A549 (cell line): Measurements from ENCODE around the gene CEMIP2. TPM values are rescaled to one million over a fixed set of nuclear protein-coding genes. Genes with fewer than 3 reads are reported as not detected.

Experiments
- ATAC-seq, 2 experiments: fragments of 200-7000 bp in 1 of 2; fragments of >200 bp in 1 of 2; cut with Nextera tagmentation in 1 of 2; cut with Tn5 transposase in 1 of 2; 3 replicates each; pipeline versions ENCODE4 v1.8.0 to v1.9.1; 2018 to 2020; ENCODE audit warnings: mild to moderate bottlenecking in 1 of 2, moderate library complexity in 1 of 2
- CTCF ChIA-PET: fragments of 300-600 bp; sonication (Branson Sonifier 250); formaldehyde crosslinking; extraction: SDS; loops from one replicate; lab custom pipeline; 2021; ENCODE audit warnings: antibody characterized with exemption, inconsistent platforms; lab: Yijun Ruan, JAX
- POLR2A ChIA-PET: fragments of 350-600 bp; formaldehyde crosslinking; extraction: SDS; loops from one replicate; lab custom pipeline; 2021; ENCODE audit warnings: antibody characterized with exemption, inconsistent platforms; lab: Yijun Ruan, JAX
- DNase-seq, 2 experiments: peaks; one replicate each; pipeline versions ENCODE4 v3.0.0 to v3.0.0-alpha.2; 2011 to 2016; ENCODE audit warnings: low read depth in 1 of 2, low spot score in 1 of 2
- FAIRE-seq: peaks from 2 replicates; lab custom pipeline; 2011; peaks lifted over from hg19 to GRCh38; lab: Jason Lieb, UNC
- H3K27ac ChIP-seq, 2 experiments: fragments of >200 bp; sonication (Bioruptor Twin); formaldehyde crosslinking; 3 replicates each; pipeline ENCODE4 v1.5.1; 2016 to 2017
- H3K4me1 ChIP-seq: fragments of >200 bp; sonication (Bioruptor Twin); formaldehyde crosslinking; 3 replicates; pipeline ENCODE4 v1.6.1; 2016
- H3K4me2 ChIP-seq: fragments of >200 bp; sonication (Bioruptor Twin); formaldehyde crosslinking; 3 replicates; pipeline ENCODE4 v1.6.1; 2016
- H3K4me3 ChIP-seq: fragments of >200 bp; sonication (Bioruptor Twin); formaldehyde crosslinking; 3 replicates; pipeline ENCODE4 v1.5.1; 2016
- H3K9me3 ChIP-seq: fragments of >200 bp; sonication (Bioruptor Twin); formaldehyde crosslinking; 3 replicates; pipeline ENCODE4 v1.6.1; 2016
- ATOH8 ChIP-seq: fragments of 250-450 bp; sonication (Bioruptor Pico); IDR thresholded peaks from 2 replicates; pipeline ENCODE4 v1.5.0; 2020; ENCODE audit warnings: low read depth, mild to moderate bottlenecking, moderate library complexity
- CHD4 ChIP-seq: fragments of 200-600 bp; sonication (generic); IDR thresholded peaks from 2 replicates; pipeline ENCODE4 v1.6.1; 2016; ENCODE audit warnings: antibody characterized with exemption, mild to moderate bottlenecking, borderline replicate concordance
- CTCF ChIP-seq: fragments of >200 bp; sonication (Bioruptor Twin); formaldehyde crosslinking; IDR thresholded peaks from 3 replicates; pipeline ENCODE4 v1.5.1; 2016
- EHF ChIP-seq: fragments of 250-450 bp; sonication (Bioruptor Pico); IDR thresholded peaks from 2 replicates; pipeline ENCODE4 v1.5.0; 2020; ENCODE audit warnings: mild to moderate bottlenecking
- ELK1 ChIP-seq: fragments of 150-350 bp; IDR thresholded peaks from 2 replicates; pipeline ENCODE4 v1.6.1; 2014; ENCODE audit warnings: low read depth, mild to moderate bottlenecking, low read length
- FOSB ChIP-seq: fragments of 250-450 bp; sonication (Bioruptor Pico); IDR thresholded peaks from 2 replicates; pipeline ENCODE4 v1.5.0; 2020; ENCODE audit warnings: mild to moderate bottlenecking, moderate library complexity
- FOXS1 ChIP-seq: fragments of 250-450 bp; sonication (Bioruptor Pico); IDR thresholded peaks from 2 replicates; pipeline ENCODE4 v1.5.0; 2020; ENCODE audit warnings: mild to moderate bottlenecking, moderate library complexity
- GATA3 ChIP-seq: IDR thresholded peaks from 2 replicates; pipeline ENCODE4 v1.6.1; 2012; ENCODE audit warnings: borderline replicate concordance
- HDAC2 ChIP-seq: fragments of 200-600 bp; sonication (generic); IDR thresholded peaks from 2 replicates; pipeline ENCODE4 v1.6.1; 2016
- HOXA7 ChIP-seq: fragments of 250-450 bp; sonication (Bioruptor Pico); IDR thresholded peaks from 2 replicates; pipeline ENCODE4 v1.5.0; 2020; ENCODE audit warnings: mild to moderate bottlenecking, moderate library complexity
- HOXB5 ChIP-seq: fragments of 250-450 bp; sonication (Bioruptor Pico); IDR thresholded peaks from 2 replicates; pipeline ENCODE4 v1.5.0; 2020; ENCODE audit warnings: mild to moderate bottlenecking, moderate library complexity
- JUNB ChIP-seq: fragments of >200 bp; sonication (Bioruptor Twin); formaldehyde crosslinking; IDR thresholded peaks from 2 replicates; pipeline ENCODE4 v1.6.1; 2016
- KDM5A ChIP-seq: fragments of 200-600 bp; sonication (generic); IDR thresholded peaks from 2 replicates; pipeline ENCODE4 v1.6.1; 2016; ENCODE audit warnings: antibody characterized with exemption, mild to moderate bottlenecking
- MAZ ChIP-seq: fragments of 150-350 bp; IDR thresholded peaks from 2 replicates; pipeline ENCODE4 v1.6.1; 2014; ENCODE audit warnings: antibody characterized with exemption, low read depth, low read length, borderline replicate concordance
- NFE2L2 ChIP-seq: fragments of 150-350 bp; conservative IDR thresholded peaks from 2 replicates; pipeline ENCODE4 v1.6.1; 2014; ENCODE audit warnings: low read length
- NPAS2 ChIP-seq: fragments of 250-450 bp; sonication (Bioruptor Pico); IDR thresholded peaks from 2 replicates; pipeline ENCODE4 v1.8.0; 2022; ENCODE audit warnings: mild to moderate bottlenecking, moderate library complexity, borderline replicate concordance
- PBX3 ChIP-seq: IDR thresholded peaks from 2 replicates; pipeline ENCODE4 v1.6.1; 2012
- PHF8 ChIP-seq: fragments of 200-600 bp; sonication (generic); IDR thresholded peaks from 2 replicates; pipeline ENCODE4 v1.6.1; 2016; ENCODE audit warnings: low read depth, mild to moderate bottlenecking, antibody characterized with exemption, moderate library complexity, borderline replicate concordance
- RAD21 ChIP-seq, 2 experiments: fragments of >200 bp in 1 of 2; sonication (Bioruptor Twin) in 1 of 2; formaldehyde crosslinking in 1 of 2; IDR thresholded peaks in 1 of 2; conservative IDR thresholded peaks in 1 of 2; 2 replicates in 1 of 2; 3 replicates in 1 of 2; pipeline ENCODE4 v1.6.1; 2012 to 2018; ENCODE audit warnings: inconsistent platforms in 1 of 2
- RCOR1 ChIP-seq: fragments of 150-350 bp; IDR thresholded peaks from 2 replicates; pipeline ENCODE4 v1.6.1; 2014; ENCODE audit warnings: antibody characterized with exemption, low read length, low read depth
- SMC3 ChIP-seq: fragments of >200 bp; sonication (Bioruptor Twin); formaldehyde crosslinking; IDR thresholded peaks from 3 replicates; pipeline ENCODE4 v1.6.1; 2018; ENCODE audit warnings: inconsistent platforms
- TFCP2L1 ChIP-seq: fragments of 250-450 bp; sonication (Bioruptor Pico); IDR thresholded peaks from 2 replicates; pipeline ENCODE4 v1.5.0; 2021; ENCODE audit warnings: mild to moderate bottlenecking
- ZNF302 ChIP-seq: fragments of 250-450 bp; sonication (Bioruptor Pico); IDR thresholded peaks from 2 replicates; pipeline ENCODE4 v1.9.0; 2021; ENCODE audit warnings: inconsistent platforms, mild to moderate bottlenecking, moderate library complexity
- WGBS: methylation state at CpG from one replicate; pipeline ENCODE4 v1.1.6; 2017; ENCODE audit errors: missing lambda C conversion rate; 5-methylcytosine and 5-hydroxymethylcytosine counted together
- polyA minus RNA-seq: library from RNA; depleted of rRNA, polyadenylated mRNA; stranded (reverse); fragments of >200 nt; gene quantifications from 2 replicates; pipeline ENCODE4 v1.2.3, GENCODE V29; 2011; rRNA and poly(A)+ RNA removed
- polyA plus RNA-seq, 4 experiments: library from polyadenylated mRNA; depleted of rRNA in 3 of 4; stranded (reverse); fragments of >200 nt; fragmentation: RNase III in 1 of 4; extraction: RNeasy Plus Mini Kit Qiagen cat#74134 plus additional on column Dnase treatment in 1 of 4; gene quantifications; 2 replicates in 3 of 4; 3 replicates in 1 of 4; pipeline ENCODE4 v1.2.3, GENCODE V29; 2011 to 2017
- TF ChIP-seq, protein P1 (sequence below): fragments of >200 bp; sonication (Bioruptor Twin); formaldehyde crosslinking; IDR thresholded peaks from 2 replicates; pipeline ENCODE4 v1.6.1; 2016
- TF ChIP-seq, protein P2 (sequence below): fragments of >200 bp; sonication (Bioruptor Twin); formaldehyde crosslinking; IDR thresholded peaks from 3 replicates; pipeline ENCODE4 v1.6.1; 2016
- TF ChIP-seq, protein P3 (sequence below): IDR thresholded peaks from 2 replicates; pipeline ENCODE4 v1.6.1; 2012

Gene CEMIP2, protein sequence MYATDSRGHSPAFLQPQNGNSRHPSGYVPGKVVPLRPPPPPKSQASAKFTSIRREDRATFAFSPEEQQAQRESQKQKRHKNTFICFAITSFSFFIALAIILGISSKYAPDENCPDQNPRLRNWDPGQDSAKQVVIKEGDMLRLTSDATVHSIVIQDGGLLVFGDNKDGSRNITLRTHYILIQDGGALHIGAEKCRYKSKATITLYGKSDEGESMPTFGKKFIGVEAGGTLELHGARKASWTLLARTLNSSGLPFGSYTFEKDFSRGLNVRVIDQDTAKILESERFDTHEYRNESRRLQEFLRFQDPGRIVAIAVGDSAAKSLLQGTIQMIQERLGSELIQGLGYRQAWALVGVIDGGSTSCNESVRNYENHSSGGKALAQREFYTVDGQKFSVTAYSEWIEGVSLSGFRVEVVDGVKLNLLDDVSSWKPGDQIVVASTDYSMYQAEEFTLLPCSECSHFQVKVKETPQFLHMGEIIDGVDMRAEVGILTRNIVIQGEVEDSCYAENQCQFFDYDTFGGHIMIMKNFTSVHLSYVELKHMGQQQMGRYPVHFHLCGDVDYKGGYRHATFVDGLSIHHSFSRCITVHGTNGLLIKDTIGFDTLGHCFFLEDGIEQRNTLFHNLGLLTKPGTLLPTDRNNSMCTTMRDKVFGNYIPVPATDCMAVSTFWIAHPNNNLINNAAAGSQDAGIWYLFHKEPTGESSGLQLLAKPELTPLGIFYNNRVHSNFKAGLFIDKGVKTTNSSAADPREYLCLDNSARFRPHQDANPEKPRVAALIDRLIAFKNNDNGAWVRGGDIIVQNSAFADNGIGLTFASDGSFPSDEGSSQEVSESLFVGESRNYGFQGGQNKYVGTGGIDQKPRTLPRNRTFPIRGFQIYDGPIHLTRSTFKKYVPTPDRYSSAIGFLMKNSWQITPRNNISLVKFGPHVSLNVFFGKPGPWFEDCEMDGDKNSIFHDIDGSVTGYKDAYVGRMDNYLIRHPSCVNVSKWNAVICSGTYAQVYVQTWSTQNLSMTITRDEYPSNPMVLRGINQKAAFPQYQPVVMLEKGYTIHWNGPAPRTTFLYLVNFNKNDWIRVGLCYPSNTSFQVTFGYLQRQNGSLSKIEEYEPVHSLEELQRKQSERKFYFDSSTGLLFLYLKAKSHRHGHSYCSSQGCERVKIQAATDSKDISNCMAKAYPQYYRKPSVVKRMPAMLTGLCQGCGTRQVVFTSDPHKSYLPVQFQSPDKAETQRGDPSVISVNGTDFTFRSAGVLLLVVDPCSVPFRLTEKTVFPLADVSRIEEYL (N-terminal part only)
- polyA plus RNA-seq (2011; rRNA removed) (161 and 236 TPM in 2 replicates), polyA plus RNA-seq (2017; fragmentation: RNase III; extraction: RNeasy Plus Mini Kit Qiagen cat#74134 plus additional on column Dnase treatment) (136 to 158 TPM (median 146 TPM) in 3 replicates), polyA minus RNA-seq (427 and 492 TPM in 2 replicates)
- polyA plus RNA-seq (2012; cell fraction: cytosol; rRNA removed), result 65.5 and 72.7 TPM in 2 replicates
- polyA plus RNA-seq (2012; cell fraction: nucleus; rRNA removed), result 146 and 156 TPM in 2 replicates

- Histone ChIP-seq H3K4me3 (peak within 1 kb of the TSS; percentile 94), H3K4me2 (peak within 1 kb of the TSS; percentile 90), H3K9me3 (no peaks in the 10 kb centered on the region), H3K4me1 (peaks cover 30% of the 10 kb centered on the region), H3K27ac (peak within 1 kb of the TSS; percentile 91 to 97)
- WGBS, result under 1% methylated on average over 23 of the region's 86 CpGs
- ATAC-seq (peak; percentile 80 to 88), DNase-seq (peak; percentile 60 to 89), FAIRE-seq (no peak)
- ChIA-PET CTCF (interaction anchor here (0.6 to 4.6 kb wide), 40 partner anchors 8 to 483 kb away, joined by 3 to 47 read pairs (median 5); no protein-coding TSS in a partner anchor), POLR2A (interaction anchor here (0.6 to 2.6 kb wide), 19 partner anchors 9 to 483 kb away, joined by 3 to 14 read pairs (median 4); partner anchors contain the start of genes ABHD17B and C9orf85)
- no peak for TF ChIP-seq HOXB5 (CRISPR knock-in tag)
- no peak for TF ChIP-seq HDAC2
- no peak for TF ChIP-seq NFE2L2
- TF ChIP-seq PBX3, result peak; percentile 27; the same call in 1 of the 2 replicates
- 0 out of 2 replicates have a peak, but pooled peaks have one; percentile 21 for TF ChIP-seq MAZ
- TF ChIP-seq, protein P1, sequence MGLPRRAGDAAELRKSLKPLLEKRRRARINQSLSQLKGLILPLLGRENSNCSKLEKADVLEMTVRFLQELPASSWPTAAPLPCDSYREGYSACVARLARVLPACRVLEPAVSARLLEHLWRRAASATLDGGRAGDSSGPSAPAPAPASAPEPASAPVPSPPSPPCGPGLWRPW, result no peak
- TF ChIP-seq TFCP2L1 (CRISPR knock-in tag), result no peak
- TF ChIP-seq SMC3, result peak; percentile 90
- no peak for TF ChIP-seq EHF (CRISPR knock-in tag)
- TF ChIP-seq NPAS2, result no peak
- no peak for TF ChIP-seq FOXS1 (CRISPR knock-in tag)
- TF ChIP-seq PHF8, result peak; percentile 59; the same call in 1 of the 2 replicates
- no peak for TF ChIP-seq RCOR1
- TF ChIP-seq GATA3, result no peak
- TF ChIP-seq CHD4, result no peak
- no peak for TF ChIP-seq ATOH8 (CRISPR knock-in tag)
- no peak for TF ChIP-seq ZNF302 (CRISPR knock-in tag)
- no peak for TF ChIP-seq JUNB
- TF ChIP-seq ELK1, result no peak
- TF ChIP-seq, protein P2, sequence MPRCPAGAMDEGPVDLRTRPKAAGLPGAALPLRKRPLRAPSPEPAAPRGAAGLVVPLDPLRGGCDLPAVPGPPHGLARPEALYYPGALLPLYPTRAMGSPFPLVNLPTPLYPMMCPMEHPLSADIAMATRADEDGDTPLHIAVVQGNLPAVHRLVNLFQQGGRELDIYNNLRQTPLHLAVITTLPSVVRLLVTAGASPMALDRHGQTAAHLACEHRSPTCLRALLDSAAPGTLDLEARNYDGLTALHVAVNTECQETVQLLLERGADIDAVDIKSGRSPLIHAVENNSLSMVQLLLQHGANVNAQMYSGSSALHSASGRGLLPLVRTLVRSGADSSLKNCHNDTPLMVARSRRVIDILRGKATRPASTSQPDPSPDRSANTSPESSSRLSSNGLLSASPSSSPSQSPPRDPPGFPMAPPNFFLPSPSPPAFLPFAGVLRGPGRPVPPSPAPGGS, result peak; percentile 76; the same call in 2 of the 3 replicates
- no peak for TF ChIP-seq KDM5A
- TF ChIP-seq, protein P3, sequence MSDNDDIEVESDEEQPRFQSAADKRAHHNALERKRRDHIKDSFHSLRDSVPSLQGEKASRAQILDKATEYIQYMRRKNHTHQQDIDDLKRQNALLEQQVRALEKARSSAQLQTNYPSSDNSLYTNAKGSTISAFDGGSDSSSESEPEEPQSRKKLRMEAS, result peak; percentile 49
- peak; percentile 70 to 92 for TF ChIP-seq RAD21 (conservative IDR thresholded peaks at IDR 0.05 in 1 of 2, IDR thresholded peaks at IDR 0.05 in 1 of 2)
- TF ChIP-seq FOSB, result no peak
- peak; percentile 71 for TF ChIP-seq CTCF
- no peak for TF ChIP-seq HOXA7 (CRISPR knock-in tag)
Observed at GRCh38 chr9:71768388-71769174, at the start of gene CEMIP2. Gene CEMIP2 (minus strand): TSS chr9:71768513. CDS start chr9:71750373, 18,140 bp downstream.
